ENCODE results near the gene HTR2B.

DNA sequence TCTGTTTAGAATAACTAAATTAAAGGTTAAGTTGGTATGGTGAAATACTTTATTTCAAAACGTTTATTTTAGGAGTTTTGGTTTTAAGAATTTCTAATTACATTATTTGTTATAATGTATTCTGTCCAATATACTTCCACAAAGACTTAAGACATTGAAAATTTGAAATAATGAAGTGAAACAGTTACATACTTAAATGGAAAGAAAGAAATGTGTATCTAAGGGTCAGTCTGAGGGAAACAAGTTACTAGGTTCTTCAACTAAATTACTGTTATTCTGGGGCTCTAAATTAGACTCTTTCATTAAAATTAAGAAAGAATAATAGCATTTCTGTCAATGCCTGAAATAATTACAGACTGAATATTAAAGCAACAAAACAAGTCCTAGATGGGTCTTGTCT, 7.7 kb downstream of the HTR2B start:
- TF ChIP-seq POLR2A (IDR thresholded peaks at IDR 0.05) = no peak
- TF ChIP-seq, protein P1, sequence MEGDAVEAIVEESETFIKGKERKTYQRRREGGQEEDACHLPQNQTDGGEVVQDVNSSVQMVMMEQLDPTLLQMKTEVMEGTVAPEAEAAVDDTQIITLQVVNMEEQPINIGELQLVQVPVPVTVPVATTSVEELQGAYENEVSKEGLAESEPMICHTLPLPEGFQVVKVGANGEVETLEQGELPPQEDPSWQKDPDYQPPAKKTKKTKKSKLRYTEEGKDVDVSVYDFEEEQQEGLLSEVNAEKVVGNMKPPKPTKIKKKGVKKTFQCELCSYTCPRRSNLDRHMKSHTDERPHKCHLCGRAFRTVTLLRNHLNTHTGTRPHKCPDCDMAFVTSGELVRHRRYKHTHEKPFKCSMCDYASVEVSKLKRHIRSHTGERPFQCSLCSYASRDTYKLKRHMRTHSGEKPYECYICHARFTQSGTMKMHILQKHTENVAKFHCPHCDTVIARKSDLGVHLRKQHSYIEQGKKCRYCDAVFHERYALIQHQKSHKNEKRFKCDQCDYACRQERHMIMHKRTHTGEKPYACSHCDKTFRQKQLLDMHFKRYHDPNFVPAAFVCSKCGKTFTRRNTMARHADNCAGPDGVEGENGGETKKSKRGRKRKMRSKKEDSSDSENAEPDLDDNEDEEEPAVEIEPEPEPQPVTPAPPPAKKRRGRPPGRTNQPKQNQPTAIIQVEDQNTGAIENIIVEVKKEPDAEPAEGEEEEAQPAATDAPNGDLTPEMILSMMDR (IDR thresholded peaks at IDR 0.05) = no peak

Measured in heart left ventricle (tissue), 13 donors.